GM10847 (cell line): ENCODE results near the gene PYCR2.

Source experiments
- POLR2A ChIP-seq: IDR thresholded peaks from 2 replicates; pipeline ENCODE4 v1.6.1; 2011; ENCODE audit not compliant: insufficient read length; ENCODE audit errors: extremely low read depth

The PYCR2 gene

DNA sequence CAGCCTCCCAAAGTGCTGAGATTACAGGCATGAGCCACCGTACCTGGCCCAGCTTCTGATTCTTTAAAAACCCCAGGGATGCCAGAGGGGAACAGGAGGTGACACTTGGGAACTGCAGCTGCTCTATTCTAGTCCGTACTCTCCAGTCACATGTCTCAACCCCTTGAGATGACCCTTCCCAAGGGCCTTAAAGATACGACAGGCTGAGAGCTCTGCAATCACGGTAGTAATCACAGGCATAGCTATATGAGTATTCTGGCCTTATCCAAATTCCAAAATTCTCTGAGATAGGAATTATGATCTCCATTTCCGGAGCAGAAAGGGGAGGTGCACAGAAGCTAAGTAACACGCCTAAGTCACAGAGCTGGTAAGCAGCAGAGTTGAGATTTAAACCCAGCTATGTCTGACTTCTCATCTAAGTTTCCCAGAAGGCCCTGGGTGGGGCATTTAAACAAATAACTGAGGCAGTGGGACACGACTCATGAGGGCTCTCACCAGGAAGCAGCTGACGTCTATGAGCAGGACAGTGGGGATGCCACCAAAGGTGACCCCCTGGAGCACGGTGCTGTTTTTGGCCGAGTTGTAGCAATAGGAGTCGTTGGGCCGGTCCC lies 47.0 kb downstream of the PYCR2 start:
- TF ChIP-seq POLR2A: no peak

DNA sequence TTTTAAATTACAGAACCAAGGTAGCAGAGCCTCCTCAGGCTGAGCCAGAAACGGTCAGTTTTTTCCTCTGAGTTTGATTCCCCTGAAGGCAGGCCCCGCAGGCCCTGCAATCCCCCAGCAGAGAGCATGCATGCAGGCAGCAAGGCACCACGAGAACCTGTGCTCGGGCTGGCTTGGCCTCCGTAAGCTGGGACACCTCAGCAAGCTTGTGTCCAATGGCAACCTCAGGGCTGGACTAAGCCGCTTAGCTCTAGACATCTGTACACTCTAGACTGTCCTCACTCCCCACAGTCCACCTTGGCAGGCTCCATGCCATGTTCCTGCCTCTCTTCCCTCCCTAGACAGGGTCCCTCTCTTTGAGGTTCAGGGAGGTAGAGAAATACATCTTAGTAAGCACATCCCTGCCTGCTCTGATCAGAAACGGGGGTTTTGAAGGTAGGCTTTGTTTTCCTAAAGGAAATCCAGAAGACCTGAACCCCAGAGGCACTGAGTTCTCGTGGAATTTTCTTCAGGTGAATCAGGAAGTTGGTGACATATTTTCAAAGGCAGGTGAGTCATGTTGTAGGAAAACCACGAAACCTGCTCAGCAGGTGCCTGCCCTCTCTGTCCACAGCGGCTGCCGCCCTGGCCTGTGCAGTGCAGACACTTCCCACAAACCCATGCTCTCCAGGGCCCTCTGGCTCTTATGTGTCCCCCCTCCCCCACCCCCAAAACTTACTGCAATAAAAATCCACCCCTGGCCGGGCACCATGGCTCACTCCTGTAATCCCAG lies 48.8 kb downstream of the PYCR2 start:
- TF ChIP-seq POLR2A: no peak

DNA sequence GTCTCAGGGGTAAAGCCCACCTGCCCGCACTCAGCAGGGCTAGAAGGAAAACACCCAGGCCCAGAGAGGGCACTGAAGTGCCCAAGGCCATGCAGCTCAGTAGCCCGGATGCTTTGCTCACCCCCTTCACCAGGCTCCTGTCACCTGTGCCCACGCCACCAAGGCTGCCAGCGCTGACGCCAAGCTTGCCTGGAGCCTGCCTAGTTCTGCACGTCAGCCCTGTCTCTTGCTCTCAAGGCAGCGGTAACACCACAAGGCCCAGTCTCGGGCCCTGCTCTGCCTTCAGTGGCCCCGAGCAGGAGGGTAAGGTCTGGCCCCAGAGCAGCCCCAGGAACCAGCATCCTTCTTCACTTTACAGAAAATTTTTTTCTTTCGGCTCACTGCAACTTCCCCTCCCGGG lies 49.6 kb downstream of the PYCR2 start:
- no peak for TF ChIP-seq POLR2A

DNA sequence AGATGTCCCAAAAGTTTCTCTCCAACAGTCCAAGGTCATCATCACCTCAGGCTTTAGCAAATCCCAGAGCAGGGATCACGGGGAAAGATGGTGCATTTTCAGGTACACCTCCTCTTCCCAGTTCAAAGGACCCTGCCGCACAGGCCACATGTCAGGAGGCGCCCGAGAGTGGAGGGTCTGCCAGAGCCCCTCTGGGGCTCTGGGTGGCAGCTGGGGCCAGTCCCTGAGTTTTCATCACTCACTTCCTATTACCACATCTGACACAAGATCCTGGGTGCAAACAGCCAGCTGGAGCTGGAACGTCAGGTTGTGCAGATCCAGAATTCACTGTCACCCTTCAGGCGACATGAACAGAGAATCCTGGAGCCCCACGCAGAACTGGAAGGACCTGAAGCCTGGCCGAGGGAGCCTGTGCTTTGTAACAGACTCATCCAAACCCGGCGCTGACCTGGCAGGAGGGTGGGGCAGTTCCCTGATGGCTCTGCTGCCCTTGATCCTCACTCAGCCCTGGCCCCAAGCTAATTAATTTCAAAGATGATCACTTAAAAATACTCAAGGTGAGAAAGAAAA lies 50.7 kb downstream of the PYCR2 start:
- no peak for TF ChIP-seq POLR2A

DNA sequence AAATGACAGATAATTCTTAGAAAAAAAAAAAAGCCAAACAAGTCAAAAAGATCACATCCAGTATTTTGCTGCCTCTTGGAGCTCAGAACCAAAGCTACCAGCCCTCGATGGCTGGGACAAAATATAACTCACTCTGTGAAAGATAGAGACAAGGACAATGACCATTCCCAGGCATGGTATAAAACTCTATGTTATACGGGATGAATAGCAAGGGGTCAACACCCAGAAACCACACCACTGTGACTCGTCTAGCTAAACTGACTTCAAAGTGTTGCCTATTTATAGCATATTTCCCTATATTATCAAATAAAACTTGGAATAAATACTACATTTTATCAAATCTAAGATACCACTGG lies 52.0 kb downstream of the PYCR2 start:
- no peak for TF ChIP-seq POLR2A

DNA sequence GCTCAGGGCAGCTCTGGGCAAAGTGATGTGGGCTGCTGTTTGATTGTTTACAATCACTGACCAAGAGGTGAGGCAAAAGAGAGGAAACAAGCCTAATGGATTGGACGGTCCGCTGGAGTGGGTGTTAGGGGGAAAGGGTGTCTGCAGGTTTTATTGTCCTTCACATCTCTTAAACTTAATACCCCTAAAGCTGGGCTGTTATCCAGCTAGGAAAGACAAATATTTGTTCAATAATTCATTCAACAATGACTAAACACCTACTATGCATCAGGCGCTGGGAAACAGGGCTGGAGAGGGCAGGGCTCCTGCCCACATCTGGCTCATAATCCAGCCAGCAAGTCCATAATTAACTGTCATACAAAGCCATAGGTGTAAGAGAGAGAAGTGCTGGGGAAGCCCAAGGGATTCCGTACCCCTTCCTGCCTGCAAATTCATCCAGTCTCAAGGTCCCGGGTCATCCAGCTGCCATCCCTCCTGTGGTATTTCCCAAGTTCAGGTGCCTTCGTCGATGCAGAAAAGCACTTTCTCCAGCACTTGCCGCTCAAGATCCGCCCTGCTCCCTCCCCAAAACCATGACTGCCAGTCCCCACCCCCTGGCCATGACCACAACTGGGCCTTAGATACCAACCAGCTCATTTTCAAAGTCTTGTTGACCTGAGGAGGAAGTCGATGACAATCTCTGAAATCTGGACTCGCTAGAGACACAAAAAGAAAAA lies 52.5 kb downstream of the PYCR2 start:
- no peak for TF ChIP-seq POLR2A

DNA sequence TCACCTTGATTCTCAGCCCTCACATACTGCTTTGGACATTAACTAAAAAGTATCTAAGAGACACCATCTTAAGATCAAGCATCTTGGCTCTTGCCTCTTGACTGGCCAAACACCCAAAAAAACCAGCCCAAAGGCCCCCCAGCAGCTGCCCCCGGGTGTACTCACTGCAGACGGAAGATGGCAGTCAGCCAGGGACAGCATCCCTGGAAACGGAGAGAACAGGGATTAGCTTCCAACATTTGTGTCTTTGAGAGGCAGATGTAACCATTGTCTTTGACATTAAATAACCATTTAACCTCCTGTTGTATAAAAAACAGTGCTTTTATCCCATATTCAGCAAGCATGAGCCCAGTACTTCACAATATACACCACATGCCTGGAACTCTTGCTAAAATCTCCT lies 53.1 kb downstream of the PYCR2 start:
- no peak for TF ChIP-seq POLR2A
